ENCODE measurements around the gene ANAPC5.

The ANAPC5 gene, protein sequence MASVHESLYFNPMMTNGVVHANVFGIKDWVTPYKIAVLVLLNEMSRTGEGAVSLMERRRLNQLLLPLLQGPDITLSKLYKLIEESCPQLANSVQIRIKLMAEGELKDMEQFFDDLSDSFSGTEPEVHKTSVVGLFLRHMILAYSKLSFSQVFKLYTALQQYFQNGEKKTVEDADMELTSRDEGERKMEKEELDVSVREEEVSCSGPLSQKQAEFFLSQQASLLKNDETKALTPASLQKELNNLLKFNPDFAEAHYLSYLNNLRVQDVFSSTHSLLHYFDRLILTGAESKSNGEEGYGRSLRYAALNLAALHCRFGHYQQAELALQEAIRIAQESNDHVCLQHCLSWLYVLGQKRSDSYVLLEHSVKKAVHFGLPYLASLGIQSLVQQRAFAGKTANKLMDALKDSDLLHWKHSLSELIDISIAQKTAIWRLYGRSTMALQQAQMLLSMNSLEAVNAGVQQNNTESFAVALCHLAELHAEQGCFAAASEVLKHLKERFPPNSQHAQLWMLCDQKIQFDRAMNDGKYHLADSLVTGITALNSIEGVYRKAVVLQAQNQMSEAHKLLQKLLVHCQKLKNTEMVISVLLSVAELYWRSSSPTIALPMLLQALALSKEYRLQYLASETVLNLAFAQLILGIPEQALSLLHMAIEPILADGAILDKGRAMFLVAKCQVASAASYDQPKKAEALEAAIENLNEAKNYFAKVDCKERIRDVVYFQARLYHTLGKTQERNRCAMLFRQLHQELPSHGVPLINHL

DNA sequence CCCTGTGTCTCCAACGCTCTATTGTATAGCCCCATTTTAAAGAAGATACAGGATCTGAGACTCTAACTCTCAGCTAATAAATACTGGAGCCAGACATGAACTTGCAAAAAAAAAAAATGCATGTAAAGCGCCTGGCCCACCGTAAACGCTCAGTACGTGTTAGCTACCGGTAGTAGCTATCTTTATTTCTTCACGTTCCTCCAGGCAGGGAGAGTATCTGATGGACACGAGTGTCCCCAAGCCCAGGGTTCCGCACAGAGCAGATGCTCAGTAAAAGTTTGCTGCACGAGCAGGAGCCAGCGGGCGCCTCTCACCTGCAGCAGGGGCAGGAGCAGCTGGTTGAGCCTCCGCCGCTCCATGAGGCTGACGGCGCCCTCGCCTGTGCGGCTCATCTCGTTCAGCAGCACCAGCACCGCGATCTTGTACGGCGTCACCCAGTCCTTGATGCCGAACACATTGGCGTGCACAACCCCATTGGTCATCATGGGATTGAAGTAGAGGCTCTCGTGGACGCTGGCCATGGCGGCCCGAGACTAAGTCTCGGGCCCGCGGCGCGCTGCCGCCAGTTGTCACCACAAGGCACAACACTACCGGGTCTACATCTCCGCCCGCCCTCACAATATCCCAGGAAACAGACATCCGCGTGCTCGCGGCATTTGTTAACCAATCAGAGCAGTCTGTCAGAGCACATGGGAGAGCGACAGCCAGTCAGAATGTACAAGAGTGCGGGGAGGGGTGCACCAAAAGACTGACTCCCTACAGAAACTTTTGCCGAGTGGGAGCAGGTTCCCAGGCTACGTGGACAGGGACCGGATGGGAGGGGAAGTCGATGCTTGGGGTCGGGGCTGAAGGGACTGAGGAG, at the start of gene ANAPC5:
Gene ANAPC5 (minus strand): TSS at position 592 of the 862 bp plus-strand sequence. CDS start 71 bp downstream, at position 521.
- Histone ChIP-seq H3K36me3 (ENCODE audit: control insufficient read depth in 1 of 2, insufficient read depth in 2 of 2, low read length in 2 of 2) (peaks cover 0 to 5% of the 10 kb centered on the region in 2 donors), H3K4me1 (ENCODE audit: control insufficient read depth in 1 of 2, insufficient read depth in 2 of 2, low read length in 2 of 2) (peaks cover 3 to 20% of the 10 kb centered on the region in 2 donors), H3K27ac (ENCODE audit: low read length) (peak within 1 kb of the TSS; percentile 84), H3K4me3 (ENCODE audit: low read depth in 1 of 2, low read length in 2 of 2) (peak within 1 kb of the TSS; percentile 94 to 97), H3K27me3 (ENCODE audit: low read depth, low read length) (no peaks in the 10 kb centered on the region), H3K9me3 (ENCODE audit: control insufficient read depth in 1 of 2, low read length in 2 of 2) (no peaks in the 10 kb centered on the region)

GRCh38 chr12:121400332-121401139, 48.3 kb upstream of the ANAPC5 start:
- Histone ChIP-seq H3K4me3 (ENCODE audit: low read depth in 1 of 2, low read length in 2 of 2) (peak overlapping the region; percentile 93 to 96), H3K4me1 (ENCODE audit: control insufficient read depth in 1 of 2, insufficient read depth in 2 of 2, low read length in 2 of 2) (peaks cover 12 to 31% of the 10 kb centered on the region in 2 donors), H3K27me3 (ENCODE audit: low read depth, low read length) (no peaks in the 10 kb centered on the region), H3K9me3 (ENCODE audit: control insufficient read depth in 1 of 2, low read length in 2 of 2) (no peaks in the 10 kb centered on the region), H3K36me3 (ENCODE audit: control insufficient read depth in 1 of 2, insufficient read depth in 2 of 2, low read length in 2 of 2) (peaks cover 3 to 5% of the 10 kb centered on the region in 2 donors), H3K27ac (ENCODE audit: low read length) (peak overlapping the region; percentile 91)

DNA sequence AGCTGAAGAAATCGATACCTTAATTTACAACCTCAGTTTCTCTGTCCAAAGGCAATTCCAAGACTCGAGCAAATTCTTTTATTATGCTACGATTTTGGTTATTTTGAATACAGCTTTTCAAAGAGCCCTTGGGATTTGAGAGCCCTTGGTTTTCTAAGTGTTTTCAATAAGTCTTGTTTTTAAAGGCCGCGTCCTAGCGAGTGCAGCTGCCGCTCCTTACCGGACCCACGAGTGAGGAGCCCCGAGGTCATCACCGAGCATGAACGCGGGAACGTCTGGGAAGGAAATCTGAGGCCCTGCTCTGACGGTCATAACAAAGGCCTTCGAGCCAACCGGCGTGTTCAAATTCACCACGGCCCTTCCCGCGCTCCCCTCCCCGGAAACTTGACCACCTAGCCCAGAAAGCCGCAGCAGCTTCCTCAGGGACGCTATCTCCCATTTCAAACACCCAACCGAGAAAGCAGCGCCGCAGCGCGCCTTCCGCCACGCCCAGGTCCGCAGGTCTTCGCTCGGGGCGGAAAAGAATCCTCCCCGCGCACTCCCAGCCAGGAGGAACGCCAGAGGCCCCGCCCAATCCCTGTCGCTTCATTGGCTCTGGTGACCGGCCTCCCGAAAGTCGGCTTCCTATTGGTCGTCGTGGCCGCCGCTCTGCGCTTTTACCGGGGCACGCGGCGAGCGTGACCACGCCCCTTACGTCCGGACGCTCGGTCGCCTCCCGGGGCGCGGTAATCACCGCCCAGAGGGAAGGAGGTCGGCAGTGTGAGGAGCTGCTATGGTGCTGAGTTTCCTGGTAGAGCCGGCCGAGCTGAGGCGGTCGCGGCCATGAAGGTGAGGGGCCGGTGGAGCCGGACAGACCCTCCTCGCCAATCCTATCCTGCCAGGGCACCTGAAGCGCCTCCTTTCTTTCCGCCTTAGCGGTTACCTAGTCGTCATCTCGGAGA, 47.5 kb upstream of the ANAPC5 start, which contains the start of gene RNF34:
Gene RNF34 (plus strand): TSS at position 728 of the 941 bp plus-strand sequence. CDS start 95 bp downstream, at position 823.
- H3K4me3 ChIP-seq (ENCODE audit: low read depth in 1 of 2, low read length in 2 of 2): peak within 1 kb of the TSS; percentile 93 to 96
- H3K27me3 ChIP-seq (ENCODE audit: low read depth, low read length): no peaks in the 10 kb centered on the region
- H3K27ac ChIP-seq (ENCODE audit: low read length): peak within 1 kb of the TSS; percentile 91
- H3K9me3 ChIP-seq (ENCODE audit: control insufficient read depth in 1 of 2, low read length in 2 of 2): no peaks in the 10 kb centered on the region
- peaks cover 12 to 27% of the 10 kb centered on the region in 2 donors for H3K4me1 ChIP-seq (ENCODE audit: control insufficient read depth in 1 of 2, insufficient read depth in 2 of 2, low read length in 2 of 2)
- peaks cover 0 to 3% of the 10 kb centered on the region in 2 donors for H3K36me3 ChIP-seq (ENCODE audit: control insufficient read depth in 1 of 2, insufficient read depth in 2 of 2, low read length in 2 of 2)

GRCh38 chr12:121398355-121398754, 46.1 kb upstream of the ANAPC5 start:
- Histone ChIP-seq H3K27ac (ENCODE audit: low read length) (no peak overlapping the region), H3K4me3 (ENCODE audit: low read depth in 1 of 2, low read length in 2 of 2) (no peak overlapping the region), H3K9me3 (ENCODE audit: control insufficient read depth in 1 of 2, low read length in 2 of 2) (no peaks in the 10 kb centered on the region), H3K36me3 (ENCODE audit: control insufficient read depth in 1 of 2, insufficient read depth in 2 of 2, low read length in 2 of 2) (peaks cover 0 to 3% of the 10 kb centered on the region in 2 donors), H3K27me3 (ENCODE audit: low read depth, low read length) (no peaks in the 10 kb centered on the region), H3K4me1 (ENCODE audit: control insufficient read depth in 1 of 2, insufficient read depth in 2 of 2, low read length in 2 of 2) (peaks cover 12 to 23% of the 10 kb centered on the region in 2 donors)

DNA sequence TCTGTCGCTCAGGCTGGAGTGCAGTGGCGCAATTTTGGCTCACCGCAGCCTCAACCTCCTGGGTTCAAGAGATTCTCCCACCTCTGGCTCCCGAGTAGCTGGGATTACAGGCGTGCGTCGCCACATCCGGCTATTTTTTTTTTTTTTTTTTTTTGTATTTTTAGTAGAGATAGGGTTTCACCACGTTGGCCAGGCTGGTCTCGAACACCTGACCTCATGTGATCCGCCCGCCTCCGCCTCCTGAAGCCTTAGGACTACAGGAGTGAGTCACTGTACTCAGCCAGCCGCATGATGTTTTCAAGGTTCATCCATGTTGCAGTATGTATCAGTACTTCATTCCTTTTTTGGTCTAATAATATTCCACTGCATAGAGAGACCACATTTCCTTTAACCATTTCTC, 45.3 kb upstream of the ANAPC5 start:
- no peaks in the 10 kb centered on the region for H3K27me3 ChIP-seq (ENCODE audit: low read depth, low read length)
- H3K9me3 ChIP-seq (ENCODE audit: control insufficient read depth in 1 of 2, low read length in 2 of 2): no peaks in the 10 kb centered on the region
- H3K36me3 ChIP-seq (ENCODE audit: control insufficient read depth in 1 of 2, insufficient read depth in 2 of 2, low read length in 2 of 2): peaks cover 0 to 3% of the 10 kb centered on the region in 2 donors
- peaks cover 12 to 23% of the 10 kb centered on the region in 2 donors for H3K4me1 ChIP-seq (ENCODE audit: control insufficient read depth in 1 of 2, insufficient read depth in 2 of 2, low read length in 2 of 2)
- H3K27ac ChIP-seq (ENCODE audit: low read length): no peak overlapping the region
- H3K4me3 ChIP-seq (ENCODE audit: low read depth in 1 of 2, low read length in 2 of 2): no peak overlapping the region

DNA sequence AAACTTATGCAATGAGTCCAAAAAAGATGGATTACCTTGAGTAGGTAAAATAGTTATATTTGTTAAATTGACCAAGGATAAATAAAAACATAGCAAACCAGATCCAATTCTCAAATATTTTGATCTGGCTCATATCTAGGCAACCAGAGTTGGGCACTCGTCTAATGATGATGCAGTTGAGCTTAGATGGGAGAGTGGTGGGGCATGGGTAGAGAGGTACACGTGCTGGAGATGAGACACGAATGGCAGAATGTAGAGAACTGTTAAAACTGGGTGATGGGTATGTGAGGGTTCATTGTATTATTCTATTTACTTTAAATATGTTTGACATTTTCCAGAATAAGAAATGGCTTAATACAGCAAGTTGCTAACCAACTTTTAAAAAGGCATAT, 40.1 kb upstream of the ANAPC5 start:
- Histone ChIP-seq H3K4me1 (ENCODE audit: control insufficient read depth in 1 of 2, insufficient read depth in 2 of 2, low read length in 2 of 2) (no peaks in the 10 kb centered on the region), H3K36me3 (ENCODE audit: control insufficient read depth in 1 of 2, insufficient read depth in 2 of 2, low read length in 2 of 2) (no peaks in the 10 kb centered on the region), H3K27ac (ENCODE audit: low read length) (no peak overlapping the region), H3K27me3 (ENCODE audit: low read depth, low read length) (no peaks in the 10 kb centered on the region), H3K4me3 (ENCODE audit: low read depth in 1 of 2, low read length in 2 of 2) (peak overlapping the region in 1 of 2 donors; percentile 47), H3K9me3 (ENCODE audit: control insufficient read depth in 1 of 2, low read length in 2 of 2) (no peaks in the 10 kb centered on the region)

DNA sequence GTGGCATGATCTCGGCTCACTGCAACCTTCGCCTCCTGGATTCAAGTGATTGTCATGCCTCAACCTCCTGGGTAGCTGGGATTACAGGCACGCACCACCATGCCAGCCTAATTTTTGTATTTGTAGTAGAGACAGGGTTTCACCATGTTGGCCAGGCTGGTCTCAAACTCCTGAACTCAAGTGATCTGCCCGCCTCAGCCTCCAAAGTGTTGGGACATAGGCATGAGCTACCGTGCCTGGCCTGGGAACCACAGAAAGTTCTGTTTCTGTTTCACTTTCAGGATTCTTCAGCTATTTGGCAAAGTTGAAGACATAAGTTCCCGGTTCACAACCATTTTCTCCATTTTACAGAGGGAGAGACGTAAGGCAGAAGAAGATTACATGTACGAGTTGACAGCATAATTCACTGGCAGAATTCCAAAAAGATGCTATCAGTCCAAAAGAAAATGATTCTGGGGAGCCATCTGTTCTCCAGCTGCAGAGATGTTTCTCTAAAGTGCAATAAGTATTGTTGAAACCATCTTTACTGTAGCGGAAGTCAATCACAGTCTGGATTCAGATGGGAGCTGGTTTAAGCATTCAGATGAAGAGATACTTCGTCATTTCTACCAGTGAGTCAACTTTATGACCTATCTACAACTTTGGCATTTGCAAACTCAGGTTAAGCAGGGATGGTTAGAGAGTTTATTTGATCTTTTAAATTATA, 39.6 kb upstream of the ANAPC5 start:
- peak overlapping the region; percentile 6 to 47 for H3K4me3 ChIP-seq (ENCODE audit: low read depth in 1 of 2, low read length in 2 of 2)
- H3K27ac ChIP-seq (ENCODE audit: low read length): no peak overlapping the region
- H3K36me3 ChIP-seq (ENCODE audit: control insufficient read depth in 1 of 2, insufficient read depth in 2 of 2, low read length in 2 of 2): no peaks in the 10 kb centered on the region
- H3K27me3 ChIP-seq (ENCODE audit: low read depth, low read length): no peaks in the 10 kb centered on the region
- H3K9me3 ChIP-seq (ENCODE audit: control insufficient read depth in 1 of 2, low read length in 2 of 2): no peaks in the 10 kb centered on the region
- no peaks in the 10 kb centered on the region for H3K4me1 ChIP-seq (ENCODE audit: control insufficient read depth in 1 of 2, insufficient read depth in 2 of 2, low read length in 2 of 2)

- Histone ChIP-seq H3K27ac (ENCODE audit: low read length) (no peak overlapping the region), H3K4me1 (ENCODE audit: control insufficient read depth in 1 of 2, insufficient read depth in 2 of 2, low read length in 2 of 2) (no peaks in the 10 kb centered on the region), H3K27me3 (ENCODE audit: low read depth, low read length) (no peaks in the 10 kb centered on the region), H3K4me3 (ENCODE audit: low read depth in 1 of 2, low read length in 2 of 2) (no peak overlapping the region), H3K36me3 (ENCODE audit: control insufficient read depth in 1 of 2, insufficient read depth in 2 of 2, low read length in 2 of 2) (no peaks in the 10 kb centered on the region), H3K9me3 (ENCODE audit: control insufficient read depth in 1 of 2, low read length in 2 of 2) (no peaks in the 10 kb centered on the region)
Observed at GRCh38 chr12:121390856-121391255, 38.6 kb upstream of the ANAPC5 start.

DNA sequence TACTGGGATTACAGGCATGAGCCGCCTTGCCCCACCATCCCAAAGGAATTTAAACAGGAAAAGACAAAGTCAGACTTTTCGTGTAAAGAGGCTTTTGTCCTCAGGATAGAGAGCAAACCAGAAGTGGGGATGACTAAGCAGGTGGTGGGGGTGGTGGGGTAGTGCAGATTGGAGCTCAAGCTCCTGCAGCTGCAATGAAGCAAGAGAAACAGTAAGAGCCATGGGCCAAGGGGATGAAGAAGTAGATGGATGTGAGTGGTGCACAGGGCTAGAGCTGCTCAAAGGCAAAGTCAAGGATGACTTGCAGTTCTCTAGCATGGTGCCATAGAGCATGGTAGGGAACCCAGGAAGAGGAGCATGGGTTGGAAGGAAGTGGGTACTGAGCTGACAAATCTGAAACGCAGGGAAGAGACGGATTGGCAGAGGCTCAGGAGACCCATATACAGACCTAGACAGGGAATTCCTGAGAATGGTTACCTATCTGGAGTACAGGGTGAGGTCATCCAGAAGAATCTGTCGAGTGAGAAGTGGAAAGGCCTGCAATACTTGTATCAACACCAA, 36.3 kb upstream of the ANAPC5 start:
- no peaks in the 10 kb centered on the region for H3K36me3 ChIP-seq (ENCODE audit: control insufficient read depth in 1 of 2, insufficient read depth in 2 of 2, low read length in 2 of 2)
- no peaks in the 10 kb centered on the region for H3K9me3 ChIP-seq (ENCODE audit: control insufficient read depth in 1 of 2, low read length in 2 of 2)
- no peak overlapping the region for H3K27ac ChIP-seq (ENCODE audit: low read length)
- no peak overlapping the region for H3K4me3 ChIP-seq (ENCODE audit: low read depth in 1 of 2, low read length in 2 of 2)
- H3K27me3 ChIP-seq (ENCODE audit: low read depth, low read length): no peaks in the 10 kb centered on the region
- H3K4me1 ChIP-seq (ENCODE audit: control insufficient read depth in 1 of 2, insufficient read depth in 2 of 2, low read length in 2 of 2): no peaks in the 10 kb centered on the region
